ENCODE measurements around the gene MBL2.

MBL2 gene

DNA sequence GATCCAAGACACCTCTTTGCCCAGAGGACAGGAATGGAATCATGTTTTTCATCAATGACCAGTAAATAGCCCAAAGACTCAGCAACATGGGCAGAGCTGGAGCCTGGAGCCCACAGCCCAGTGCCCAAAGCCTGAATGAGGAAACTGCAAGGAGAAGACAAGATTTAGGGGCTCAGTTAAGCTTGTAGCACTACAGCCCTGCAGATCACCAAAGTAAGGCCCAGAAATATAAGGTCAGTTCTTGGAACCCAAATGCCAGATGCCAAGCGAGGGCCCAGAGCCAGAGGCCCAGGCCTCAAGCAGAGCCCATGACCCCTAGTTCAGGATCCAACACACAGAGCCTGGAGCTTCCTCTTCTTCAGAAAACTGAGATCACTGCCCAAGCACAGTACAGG lies 32.4 kb downstream of the MBL2 start:
- no peak for DNase-seq (ENCODE audit: low spot score)

DNA sequence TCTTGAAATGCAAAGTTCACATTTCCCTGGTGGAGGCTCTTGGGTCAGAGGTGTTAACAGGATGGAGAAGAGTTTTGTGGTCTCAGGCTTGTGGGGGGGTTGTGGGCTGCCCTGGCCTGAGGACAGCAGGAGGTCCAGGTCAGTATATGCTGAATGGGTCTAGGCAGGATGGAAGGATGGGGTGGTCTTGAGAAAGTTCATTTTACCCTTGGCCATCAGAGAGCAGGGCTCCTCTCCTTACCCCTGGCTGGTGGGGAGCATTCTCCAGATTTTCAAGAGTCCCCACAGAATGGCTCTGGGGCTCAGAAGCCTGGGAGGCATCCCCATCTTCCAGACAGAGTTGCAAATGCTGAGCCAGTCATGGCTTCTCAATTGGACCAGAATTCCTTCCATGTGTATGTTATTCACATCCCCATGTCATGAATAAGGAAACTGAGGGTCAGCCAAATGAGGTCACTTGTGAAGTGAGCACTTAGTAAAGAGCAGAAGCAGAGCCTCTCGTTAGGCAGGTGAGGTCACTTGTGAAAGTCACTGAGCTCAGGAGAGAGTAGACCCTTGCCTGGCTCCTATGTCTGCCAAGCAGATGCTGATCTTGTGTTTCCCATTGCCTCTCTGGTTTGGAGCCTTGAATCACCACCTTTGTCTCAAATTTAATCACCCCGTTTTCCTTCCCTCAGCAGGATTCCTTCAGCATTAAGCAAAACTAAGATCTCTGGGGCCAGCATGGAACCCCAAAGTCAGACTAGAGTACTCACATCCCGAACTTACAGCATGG lies 33.0 kb downstream of the MBL2 start:
- no peak for DNase-seq (ENCODE audit: low spot score)

DNA sequence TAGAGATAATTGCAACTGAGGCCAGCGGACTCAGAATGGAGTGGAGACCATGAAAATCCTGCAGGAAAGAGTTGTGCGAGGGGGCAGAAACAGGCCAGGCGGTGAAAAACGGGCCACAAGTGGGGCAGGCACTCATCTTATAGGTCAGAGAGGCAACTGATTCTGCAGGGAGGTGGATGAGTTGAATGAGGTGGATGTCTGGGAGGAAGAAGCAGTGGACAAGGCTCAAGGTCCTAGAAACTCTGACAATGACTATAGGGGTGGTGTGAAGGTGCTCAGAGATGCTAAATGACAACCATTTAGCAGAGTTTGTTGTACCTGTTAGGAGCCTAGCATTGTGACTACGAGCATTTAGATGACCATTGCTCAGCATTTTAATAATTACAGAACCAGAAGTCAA lies 33.6 kb downstream of the MBL2 start:
- no peak for DNase-seq (ENCODE audit: low spot score)

DNA sequence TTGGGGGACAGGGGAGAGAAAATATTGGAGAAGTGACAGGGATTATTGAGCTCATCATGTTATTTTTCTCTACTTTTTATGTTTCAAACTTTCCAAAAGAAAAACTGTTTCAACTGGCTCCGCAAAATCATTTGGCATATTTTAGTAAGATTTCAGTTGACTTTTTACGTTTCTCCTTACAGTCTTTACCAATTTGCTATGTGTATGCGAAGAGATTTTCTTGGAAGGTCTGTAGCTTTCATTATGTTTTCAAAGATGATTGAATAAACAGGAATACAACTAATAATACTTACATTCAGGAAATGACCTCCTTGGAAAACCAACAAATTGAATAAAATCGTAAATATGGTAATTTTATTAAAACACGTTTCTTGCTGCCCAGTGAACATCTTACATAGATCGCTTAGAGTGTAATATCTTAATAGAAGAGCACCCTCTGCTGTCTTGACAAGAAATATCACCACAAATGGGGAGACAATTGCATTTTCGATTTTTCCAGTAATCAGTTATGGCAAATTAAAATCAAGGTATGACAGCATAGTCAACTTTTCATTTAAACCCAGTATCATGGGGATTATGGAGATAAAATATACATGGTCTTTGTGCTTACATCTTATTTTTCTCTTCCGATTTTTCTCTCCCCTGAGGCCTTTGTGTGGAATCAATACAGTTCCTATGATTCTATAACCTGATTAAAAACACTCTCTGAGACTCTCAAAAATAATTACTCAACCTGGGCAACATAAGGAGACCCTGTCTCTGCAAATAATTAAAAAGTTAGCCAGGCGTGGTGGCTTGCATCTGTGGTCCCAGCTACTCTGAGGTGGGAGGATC lies 43.1 kb downstream of the MBL2 start:
- DNase-seq (ENCODE audit: low spot score) = no peak

DNA sequence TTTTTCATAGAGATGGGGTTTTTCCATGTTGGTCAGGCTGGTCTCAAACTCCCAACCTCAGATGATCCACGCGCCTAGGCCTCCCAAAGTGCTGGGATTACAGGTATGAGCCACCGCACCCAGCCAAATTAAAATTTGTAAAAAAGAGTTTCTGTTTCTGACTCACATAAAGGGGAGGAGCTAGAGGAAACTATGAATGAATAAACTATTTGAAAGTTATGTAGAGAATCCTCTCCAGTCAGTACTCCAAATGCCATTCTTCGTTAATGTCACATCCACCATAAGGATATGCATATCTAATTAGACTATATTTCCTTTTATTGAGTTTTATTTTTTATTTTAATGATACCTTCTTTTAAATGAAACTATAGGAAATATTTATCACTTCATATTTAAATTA lies 52.6 kb downstream of the MBL2 start:
- no peak for DNase-seq (ENCODE audit: low spot score)
